ENCODE measurements around the gene SH3RF2.

DNA sequence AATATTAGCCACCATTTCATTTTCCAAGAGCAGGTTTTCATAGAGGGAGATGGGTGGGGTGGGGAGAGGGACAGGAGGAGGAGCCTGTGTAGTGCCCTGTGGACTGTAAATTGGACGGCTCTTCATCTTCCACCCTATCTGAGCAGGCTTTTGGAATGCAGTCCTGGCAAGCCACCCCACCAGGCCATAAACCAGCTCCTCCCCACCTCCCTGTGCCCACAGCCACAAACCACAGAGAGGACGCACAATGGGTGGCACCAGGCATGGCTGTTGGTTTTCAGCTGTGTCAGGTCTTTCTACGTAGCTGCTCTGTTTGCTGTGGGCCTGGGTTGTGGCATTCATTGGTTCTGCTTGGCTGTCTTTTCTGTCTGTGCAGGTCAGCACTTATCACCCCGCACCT is 111.0 kb downstream of the SH3RF2 start:
- TF ChIP-seq, protein P1, sequence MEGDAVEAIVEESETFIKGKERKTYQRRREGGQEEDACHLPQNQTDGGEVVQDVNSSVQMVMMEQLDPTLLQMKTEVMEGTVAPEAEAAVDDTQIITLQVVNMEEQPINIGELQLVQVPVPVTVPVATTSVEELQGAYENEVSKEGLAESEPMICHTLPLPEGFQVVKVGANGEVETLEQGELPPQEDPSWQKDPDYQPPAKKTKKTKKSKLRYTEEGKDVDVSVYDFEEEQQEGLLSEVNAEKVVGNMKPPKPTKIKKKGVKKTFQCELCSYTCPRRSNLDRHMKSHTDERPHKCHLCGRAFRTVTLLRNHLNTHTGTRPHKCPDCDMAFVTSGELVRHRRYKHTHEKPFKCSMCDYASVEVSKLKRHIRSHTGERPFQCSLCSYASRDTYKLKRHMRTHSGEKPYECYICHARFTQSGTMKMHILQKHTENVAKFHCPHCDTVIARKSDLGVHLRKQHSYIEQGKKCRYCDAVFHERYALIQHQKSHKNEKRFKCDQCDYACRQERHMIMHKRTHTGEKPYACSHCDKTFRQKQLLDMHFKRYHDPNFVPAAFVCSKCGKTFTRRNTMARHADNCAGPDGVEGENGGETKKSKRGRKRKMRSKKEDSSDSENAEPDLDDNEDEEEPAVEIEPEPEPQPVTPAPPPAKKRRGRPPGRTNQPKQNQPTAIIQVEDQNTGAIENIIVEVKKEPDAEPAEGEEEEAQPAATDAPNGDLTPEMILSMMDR (IDR thresholded peaks at IDR 0.05; ENCODE audit: low read depth, low read length, missing input control), result no peak
- no peak for TF ChIP-seq FOXA1 (IDR thresholded peaks at IDR 0.05)
- no peak for TF ChIP-seq EGR1 (IDR thresholded peaks at IDR 0.05; ENCODE audit: low read depth in 2 of 2)
- TF ChIP-seq FOXA2 (IDR thresholded peaks at IDR 0.05), result no peak
- TF ChIP-seq, protein P2, sequence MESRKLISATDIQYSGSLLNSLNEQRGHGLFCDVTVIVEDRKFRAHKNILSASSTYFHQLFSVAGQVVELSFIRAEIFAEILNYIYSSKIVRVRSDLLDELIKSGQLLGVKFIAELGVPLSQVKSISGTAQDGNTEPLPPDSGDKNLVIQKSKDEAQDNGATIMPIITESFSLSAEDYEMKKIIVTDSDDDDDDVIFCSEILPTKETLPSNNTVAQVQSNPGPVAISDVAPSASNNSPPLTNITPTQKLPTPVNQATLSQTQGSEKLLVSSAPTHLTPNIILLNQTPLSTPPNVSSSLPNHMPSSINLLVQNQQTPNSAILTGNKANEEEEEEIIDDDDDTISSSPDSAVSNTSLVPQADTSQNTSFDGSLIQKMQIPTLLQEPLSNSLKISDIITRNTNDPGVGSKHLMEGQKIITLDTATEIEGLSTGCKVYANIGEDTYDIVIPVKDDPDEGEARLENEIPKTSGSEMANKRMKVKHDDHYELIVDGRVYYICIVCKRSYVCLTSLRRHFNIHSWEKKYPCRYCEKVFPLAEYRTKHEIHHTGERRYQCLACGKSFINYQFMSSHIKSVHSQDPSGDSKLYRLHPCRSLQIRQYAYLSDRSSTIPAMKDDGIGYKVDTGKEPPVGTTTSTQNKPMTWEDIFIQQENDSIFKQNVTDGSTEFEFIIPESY (IDR thresholded peaks at IDR 0.05), result no peak

Measured in liver (tissue), 3 donors.